Measurements from ENCODE around the gene HOXB5. TPM values are rescaled to one million over a fixed set of nuclear protein-coding genes. Genes with fewer than 3 reads are reported as not detected.

HOXB5 gene
- total RNA-seq, 4 donors from 2014 or later = 0.15 to 0.55 TPM; not detected in 2

DNA sequence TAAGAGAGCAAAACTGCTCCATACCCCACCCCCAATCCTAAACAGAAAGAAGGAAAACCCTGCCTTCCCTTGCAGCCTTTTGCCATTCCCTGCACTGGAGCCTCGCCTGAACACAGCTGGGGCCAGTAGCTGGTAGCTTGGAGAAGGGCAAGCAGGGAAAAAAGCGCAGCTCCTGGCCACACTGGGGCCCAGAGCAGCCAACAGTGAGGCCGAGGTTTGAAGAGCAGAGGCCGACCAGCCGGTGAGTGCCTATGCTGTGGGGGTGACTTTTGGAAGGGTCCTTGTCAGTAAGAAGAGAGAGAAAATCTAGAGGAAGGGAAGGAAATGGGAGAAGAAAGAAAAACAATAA lies 35.8 kb upstream of the HOXB5 start:
- DNase-seq (ENCODE audit: low spot score in 2 of 2) = no peak
- TF ChIP-seq, protein P1, sequence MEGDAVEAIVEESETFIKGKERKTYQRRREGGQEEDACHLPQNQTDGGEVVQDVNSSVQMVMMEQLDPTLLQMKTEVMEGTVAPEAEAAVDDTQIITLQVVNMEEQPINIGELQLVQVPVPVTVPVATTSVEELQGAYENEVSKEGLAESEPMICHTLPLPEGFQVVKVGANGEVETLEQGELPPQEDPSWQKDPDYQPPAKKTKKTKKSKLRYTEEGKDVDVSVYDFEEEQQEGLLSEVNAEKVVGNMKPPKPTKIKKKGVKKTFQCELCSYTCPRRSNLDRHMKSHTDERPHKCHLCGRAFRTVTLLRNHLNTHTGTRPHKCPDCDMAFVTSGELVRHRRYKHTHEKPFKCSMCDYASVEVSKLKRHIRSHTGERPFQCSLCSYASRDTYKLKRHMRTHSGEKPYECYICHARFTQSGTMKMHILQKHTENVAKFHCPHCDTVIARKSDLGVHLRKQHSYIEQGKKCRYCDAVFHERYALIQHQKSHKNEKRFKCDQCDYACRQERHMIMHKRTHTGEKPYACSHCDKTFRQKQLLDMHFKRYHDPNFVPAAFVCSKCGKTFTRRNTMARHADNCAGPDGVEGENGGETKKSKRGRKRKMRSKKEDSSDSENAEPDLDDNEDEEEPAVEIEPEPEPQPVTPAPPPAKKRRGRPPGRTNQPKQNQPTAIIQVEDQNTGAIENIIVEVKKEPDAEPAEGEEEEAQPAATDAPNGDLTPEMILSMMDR (IDR thresholded peaks at IDR 0.05) = no peak
- no peak for TF ChIP-seq POLR2A (IDR thresholded peaks at IDR 0.05)
- intact Hi-C loops (cut with DNase I; ENCODE audit: low total_unique reads) = no loop called here
- 49 to 54% methylated on average over 5 of the region's 5 CpGs for WGBS, 2 donors
- no peak overlapping the region for H3K4me3 ChIP-seq (ENCODE audit: low read depth, poor library complexity, severe bottlenecking)

DNA sequence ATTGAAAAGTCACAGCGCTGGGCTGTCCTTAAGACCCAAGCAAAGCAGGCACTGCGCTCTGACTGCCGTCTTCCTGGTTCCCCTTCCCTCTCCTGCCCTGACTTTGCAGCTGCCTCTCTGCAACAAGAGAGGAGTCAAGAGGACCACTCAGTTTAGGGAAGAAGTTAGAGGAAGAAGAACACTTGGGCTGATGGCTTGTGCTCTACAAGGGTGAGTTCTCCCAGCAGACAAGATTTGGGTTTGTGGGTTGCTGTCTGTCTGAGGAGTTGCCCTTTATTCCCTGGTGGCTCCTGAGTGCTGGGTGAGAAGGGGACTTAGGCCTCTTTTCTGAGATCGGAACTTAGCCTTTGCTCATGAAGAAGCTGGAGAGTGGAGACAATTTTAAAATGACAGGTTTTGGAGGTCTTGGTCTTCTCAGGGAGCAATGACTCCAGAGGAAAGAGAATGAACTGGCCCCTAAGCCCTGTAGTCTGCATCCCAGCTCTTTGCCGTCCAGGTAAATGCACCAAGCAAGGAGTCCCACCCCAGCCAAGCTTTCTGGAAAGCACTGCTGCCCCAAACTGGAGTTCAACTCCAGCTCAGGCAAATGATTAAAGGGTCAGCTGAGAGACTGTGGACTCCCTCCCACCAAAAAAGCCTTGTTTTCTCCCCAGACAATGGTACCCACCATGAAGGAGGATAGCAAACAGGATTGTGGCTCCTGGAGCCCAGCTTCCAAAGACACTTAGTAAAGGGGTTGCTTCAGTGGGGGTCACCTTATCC lies 35.3 kb upstream of the HOXB5 start:
- no peak overlapping the region for H3K4me3 ChIP-seq (ENCODE audit: low read depth, poor library complexity, severe bottlenecking)
- TF ChIP-seq POLR2A (IDR thresholded peaks at IDR 0.05) = no peak
- TF ChIP-seq, protein P1 (IDR thresholded peaks at IDR 0.05) = no peak
- 51 to 59% methylated on average over 5 of the region's 5 CpGs for WGBS, 2 donors
- intact Hi-C loops (cut with DNase I; ENCODE audit: low total_unique reads) = no loop called here
- DNase-seq (ENCODE audit: low spot score in 2 of 2) = no peak

DNA sequence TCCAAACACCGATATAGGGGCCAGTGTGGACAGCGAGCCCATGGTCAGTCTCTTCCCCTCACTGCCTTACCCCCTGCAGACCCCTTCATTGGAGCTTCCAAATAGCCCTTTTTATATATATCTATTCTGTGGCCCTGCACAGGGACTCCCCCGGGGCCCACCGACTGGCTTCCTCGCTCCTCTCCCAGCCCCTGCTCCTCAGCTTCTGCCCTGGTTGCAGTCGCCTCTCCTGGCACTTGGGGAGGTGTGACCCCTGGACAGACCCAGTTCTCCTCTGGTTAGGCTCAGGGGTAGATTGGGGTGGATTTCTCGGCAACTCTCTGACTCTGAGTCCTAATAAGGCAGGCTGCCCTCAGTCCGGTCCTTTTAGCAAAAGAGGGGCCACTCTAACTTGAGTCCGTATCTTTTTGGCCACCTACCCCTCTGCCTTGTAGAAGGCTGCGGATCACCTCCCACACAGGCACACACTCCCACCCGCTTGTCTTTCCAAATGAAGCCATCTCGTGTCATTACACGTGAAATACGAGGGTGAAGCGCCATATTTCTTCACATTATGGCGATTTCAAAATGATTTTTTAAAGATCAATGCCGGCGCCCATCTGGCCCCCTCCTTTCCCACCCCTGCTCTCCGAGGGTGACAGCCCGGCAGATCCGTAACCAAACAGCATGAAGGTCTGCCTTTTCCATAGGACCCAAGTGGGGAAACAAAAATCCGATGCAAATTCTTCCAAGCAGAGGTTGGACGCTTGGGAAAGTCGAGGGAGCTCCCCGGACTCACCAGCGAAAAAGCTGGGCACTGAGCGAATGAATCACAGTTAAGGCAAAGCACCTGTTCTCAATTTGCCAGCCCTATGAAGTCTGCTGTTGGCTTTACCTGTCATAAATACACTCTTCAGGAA lies 34.3 kb upstream of the HOXB5 start:
- no peak for DNase-seq (ENCODE audit: low spot score in 2 of 2)
- no peak for TF ChIP-seq POLR2A (IDR thresholded peaks at IDR 0.05)
- TF ChIP-seq, protein P1 (IDR thresholded peaks at IDR 0.05) = no peak
- intact Hi-C loops (cut with DNase I; ENCODE audit: low total_unique reads) = no loop called here
- no peak overlapping the region for H3K4me3 ChIP-seq (ENCODE audit: low read depth, poor library complexity, severe bottlenecking)
- WGBS, 2 donors = 31% methylated on average over 27 of the region's 27 CpGs

DNA sequence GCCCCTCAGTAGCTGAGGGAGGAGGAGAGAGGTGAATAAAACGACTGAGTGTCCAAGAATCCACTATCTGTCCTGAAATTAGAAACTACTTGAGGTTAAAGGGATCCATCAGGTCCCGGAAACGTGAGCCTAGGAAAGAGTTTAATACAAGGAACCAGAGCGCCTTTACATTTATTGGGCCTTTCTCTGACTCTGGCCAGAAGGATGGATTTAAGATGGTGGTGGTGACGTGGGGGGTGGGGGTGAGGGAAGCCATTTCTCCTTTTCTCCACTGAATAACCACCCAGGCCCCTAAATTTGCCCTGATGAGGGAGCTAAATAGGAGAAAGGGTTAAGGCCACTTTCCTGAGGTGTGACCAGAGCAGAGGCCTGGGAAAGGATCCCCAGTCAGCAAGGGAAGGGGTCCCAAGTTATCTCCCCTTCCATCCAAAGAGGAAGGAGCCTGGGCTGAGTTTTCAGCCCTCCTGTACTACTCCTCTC lies 33.6 kb upstream of the HOXB5 start:
- no peak for DNase-seq (ENCODE audit: low spot score in 2 of 2)
- 33 to 34% methylated on average over 5 of the region's 5 CpGs for WGBS, 2 donors
- no peak overlapping the region for H3K4me3 ChIP-seq (ENCODE audit: low read depth, poor library complexity, severe bottlenecking)
- TF ChIP-seq POLR2A (IDR thresholded peaks at IDR 0.05) = no peak
- TF ChIP-seq, protein P1 (IDR thresholded peaks at IDR 0.05) = no peak
- intact Hi-C loops (cut with DNase I; ENCODE audit: low total_unique reads) = no loop called here

DNA sequence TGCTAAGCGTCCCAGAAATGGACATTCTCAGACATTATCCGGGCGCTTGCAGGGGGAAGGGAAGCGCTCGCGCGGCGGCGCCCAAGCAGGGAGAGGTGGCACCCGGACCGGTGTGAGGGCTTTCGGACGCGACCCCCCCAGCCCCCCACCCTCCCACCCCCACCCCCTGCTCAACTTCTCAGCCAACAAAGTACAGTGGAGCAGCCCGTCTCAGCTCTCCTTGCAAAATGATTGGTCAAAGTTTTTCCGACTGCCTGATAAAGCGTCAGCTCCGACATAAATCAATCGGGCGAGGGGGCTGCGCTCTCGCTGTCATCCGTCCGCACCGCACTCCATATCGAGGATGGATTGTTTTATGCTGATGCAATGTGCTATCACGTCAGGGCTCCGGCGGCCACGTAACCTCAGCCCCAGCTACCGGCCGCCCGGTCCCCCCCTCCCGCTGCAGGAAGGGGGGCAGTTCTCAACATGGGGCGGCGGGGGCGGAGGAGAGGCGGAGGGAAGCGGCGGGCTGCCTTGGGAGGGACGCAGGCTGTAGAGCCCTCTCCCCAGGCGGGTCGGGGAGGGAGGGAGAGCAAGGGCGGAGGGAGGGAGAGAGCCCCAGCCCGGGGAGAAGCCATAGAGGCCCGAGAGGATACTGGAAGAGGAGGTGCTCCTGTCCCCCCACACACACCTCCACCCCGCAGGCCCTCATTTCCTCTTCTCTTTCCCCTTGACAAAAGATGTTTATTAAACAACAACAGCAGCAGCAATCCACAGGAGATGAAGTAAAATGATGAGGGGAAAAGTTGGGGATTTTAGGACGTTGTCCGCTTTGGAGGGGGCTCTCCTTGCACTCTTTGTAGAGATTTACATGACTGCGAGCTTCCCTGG lies 32.9 kb upstream of the HOXB5 start, which contains the start of gene HOXB9:
Gene HOXB9, minus strand, starts transcription at position 114 of the 873 bp plus-strand sequence. Its CDS starts 89 bp downstream, at position 25.
- no peak for DNase-seq (ENCODE audit: low spot score in 2 of 2)
- peak within 1 kb of the TSS; percentile 17 for H3K4me3 ChIP-seq (ENCODE audit: low read depth, poor library complexity, severe bottlenecking)
- WGBS, 2 donors = 3 to 4% methylated on average over 36 to 50 of the region's 50 CpGs
- intact Hi-C loops (cut with DNase I; ENCODE audit: low total_unique reads) = no loop called here
- TF ChIP-seq, protein P1 (IDR thresholded peaks at IDR 0.05) = no peak
- TF ChIP-seq POLR2A (IDR thresholded peaks at IDR 0.05) = no peak
